ENCODE measurements around the gene LRP1B.

DNA sequence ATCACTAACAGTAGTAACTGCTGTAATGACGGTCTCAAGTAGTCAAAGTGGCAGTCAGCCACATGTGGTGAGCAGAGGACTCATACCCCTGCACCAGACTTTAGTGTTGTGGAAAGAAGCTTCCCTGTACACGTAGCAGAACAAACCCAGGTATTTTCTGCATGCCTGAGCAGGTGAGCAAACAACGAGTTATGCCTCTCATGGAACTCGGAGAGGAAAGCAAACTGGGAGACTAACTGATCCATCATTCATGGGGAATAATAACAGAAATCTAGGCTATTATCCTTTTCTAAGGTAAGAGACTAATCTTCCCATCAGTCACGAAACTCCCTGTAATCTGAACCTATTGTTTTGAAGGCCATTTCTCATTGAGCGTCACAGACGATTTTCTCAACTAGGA lies 1855.4 kb downstream of the LRP1B start:
- TF ChIP-seq, protein P1, sequence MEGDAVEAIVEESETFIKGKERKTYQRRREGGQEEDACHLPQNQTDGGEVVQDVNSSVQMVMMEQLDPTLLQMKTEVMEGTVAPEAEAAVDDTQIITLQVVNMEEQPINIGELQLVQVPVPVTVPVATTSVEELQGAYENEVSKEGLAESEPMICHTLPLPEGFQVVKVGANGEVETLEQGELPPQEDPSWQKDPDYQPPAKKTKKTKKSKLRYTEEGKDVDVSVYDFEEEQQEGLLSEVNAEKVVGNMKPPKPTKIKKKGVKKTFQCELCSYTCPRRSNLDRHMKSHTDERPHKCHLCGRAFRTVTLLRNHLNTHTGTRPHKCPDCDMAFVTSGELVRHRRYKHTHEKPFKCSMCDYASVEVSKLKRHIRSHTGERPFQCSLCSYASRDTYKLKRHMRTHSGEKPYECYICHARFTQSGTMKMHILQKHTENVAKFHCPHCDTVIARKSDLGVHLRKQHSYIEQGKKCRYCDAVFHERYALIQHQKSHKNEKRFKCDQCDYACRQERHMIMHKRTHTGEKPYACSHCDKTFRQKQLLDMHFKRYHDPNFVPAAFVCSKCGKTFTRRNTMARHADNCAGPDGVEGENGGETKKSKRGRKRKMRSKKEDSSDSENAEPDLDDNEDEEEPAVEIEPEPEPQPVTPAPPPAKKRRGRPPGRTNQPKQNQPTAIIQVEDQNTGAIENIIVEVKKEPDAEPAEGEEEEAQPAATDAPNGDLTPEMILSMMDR (IDR thresholded peaks at IDR 0.05) = no peak
- TF ChIP-seq, protein P2, sequence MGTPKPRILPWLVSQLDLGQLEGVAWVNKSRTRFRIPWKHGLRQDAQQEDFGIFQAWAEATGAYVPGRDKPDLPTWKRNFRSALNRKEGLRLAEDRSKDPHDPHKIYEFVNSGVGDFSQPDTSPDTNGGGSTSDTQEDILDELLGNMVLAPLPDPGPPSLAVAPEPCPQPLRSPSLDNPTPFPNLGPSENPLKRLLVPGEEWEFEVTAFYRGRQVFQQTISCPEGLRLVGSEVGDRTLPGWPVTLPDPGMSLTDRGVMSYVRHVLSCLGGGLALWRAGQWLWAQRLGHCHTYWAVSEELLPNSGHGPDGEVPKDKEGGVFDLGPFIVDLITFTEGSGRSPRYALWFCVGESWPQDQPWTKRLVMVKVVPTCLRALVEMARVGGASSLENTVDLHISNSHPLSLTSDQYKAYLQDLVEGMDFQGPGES (IDR thresholded peaks at IDR 0.05; ENCODE audit: low read depth, low read length) = no peak
- TF ChIP-seq NRF1 (IDR thresholded peaks at IDR 0.05; ENCODE audit: low read depth, low read length) (no peak), GABPA (IDR thresholded peaks at IDR 0.05; ENCODE audit: low read depth) (no peak), SMC3 (IDR thresholded peaks at IDR 0.05; ENCODE audit: low read depth, low read length) (no peak), TAF1 (IDR thresholded peaks at IDR 0.05; ENCODE audit: borderline replicate concordance, low read depth, low read length) (no peak), FOSL2 (IDR thresholded peaks at IDR 0.05; ENCODE audit: borderline replicate concordance, low read depth) (no peak), RCOR1 (IDR thresholded peaks at IDR 0.05; ENCODE audit: low read length) (no peak)
